HEK293T (cell line): ENCODE data around the gene TFF1.

Experiments
- ARNT ChIP-seq: fragments of 450-650 bp; IDR thresholded peaks from 2 replicates; pipeline ENCODE4 v1.6.1; 2017; ENCODE audit warnings: mild to moderate bottlenecking
- BHLHE40 ChIP-seq: fragments of 450-650 bp; IDR thresholded peaks from 2 replicates; pipeline ENCODE4 v1.6.1; 2016; ENCODE audit warnings: mild to moderate bottlenecking, moderate library complexity, borderline replicate concordance
- FOXA1 ChIP-seq: fragments of 450-650 bp; IDR thresholded peaks from 2 replicates; pipeline ENCODE4 v1.6.1; 2016; ENCODE audit warnings: mild to moderate bottlenecking
- FOXK2 ChIP-seq: fragments of 450-650 bp; IDR thresholded peaks from 2 replicates; pipeline ENCODE4 v1.6.1; 2016; ENCODE audit warnings: mild to moderate bottlenecking
- FOXM1 ChIP-seq: fragments of 450-650 bp; IDR thresholded peaks from 2 replicates; pipeline ENCODE4 v1.6.1; 2017; ENCODE audit warnings: mild to moderate bottlenecking, borderline replicate concordance
- HDGF ChIP-seq: fragments of 450-650 bp; IDR thresholded peaks from 2 replicates; pipeline ENCODE4 v1.6.1; 2017; ENCODE audit warnings: antibody characterized with exemption, borderline replicate concordance
- L3MBTL2 ChIP-seq: fragments of 450-650 bp; conservative IDR thresholded peaks from 2 replicates; pipeline ENCODE4 v1.6.1; 2016; ENCODE audit warnings: mild to moderate bottlenecking
- NFRKB ChIP-seq: fragments of 450-650 bp; IDR thresholded peaks from 2 replicates; pipeline ENCODE4 v1.6.1; 2016; ENCODE audit warnings: mild to moderate bottlenecking, moderate library complexity
- PKNOX1 ChIP-seq: fragments of 450-650 bp; IDR thresholded peaks from 2 replicates; pipeline ENCODE4 v1.6.1; 2016
- SP1 ChIP-seq: fragments of 450-650 bp; IDR thresholded peaks from 2 replicates; pipeline ENCODE4 v1.6.1; 2017
- SUZ12 ChIP-seq: fragments of 450-650 bp; IDR thresholded peaks from 2 replicates; pipeline ENCODE4 v1.6.1; 2016; ENCODE audit warnings: mild to moderate bottlenecking
- TARDBP ChIP-seq: fragments of 450-650 bp; IDR thresholded peaks from 2 replicates; pipeline ENCODE4 v1.6.1; 2016
- ZNF384 ChIP-seq: fragments of 450-650 bp; IDR thresholded peaks from 2 replicates; pipeline ENCODE4 v1.6.1; 2016

GRCh38 chr21:42362700-42363099 lies 3.6 kb downstream of the TFF1 start:
- no peak for TF ChIP-seq TARDBP
- no peak for TF ChIP-seq FOXK2
- no peak for TF ChIP-seq PKNOX1
- no peak for TF ChIP-seq BHLHE40
- no peak for TF ChIP-seq SUZ12
- no peak for TF ChIP-seq HDGF
- TF ChIP-seq FOXA1 = no peak
- TF ChIP-seq ZNF384 = no peak
- no peak for TF ChIP-seq NFRKB
- TF ChIP-seq SP1 = no peak
- no peak for TF ChIP-seq L3MBTL2
- TF ChIP-seq FOXM1 = no peak
- no peak for TF ChIP-seq ARNT
